Measurements from ENCODE around the gene BLCAP.
A peak's percentile ranks its signal among the peaks of the same experiment; 100 is the strongest.
"Not testable (repeated sequence)": the region's sequence is repeated elsewhere in the genome, so short reads cannot be mapped to it uniquely, and the experiment has no call there.

BLCAP gene

GRCh38 chr20:37513779-37514359, 13.8 kb downstream of the BLCAP start:
- peak; percentile 17 for DNase-seq

DNA sequence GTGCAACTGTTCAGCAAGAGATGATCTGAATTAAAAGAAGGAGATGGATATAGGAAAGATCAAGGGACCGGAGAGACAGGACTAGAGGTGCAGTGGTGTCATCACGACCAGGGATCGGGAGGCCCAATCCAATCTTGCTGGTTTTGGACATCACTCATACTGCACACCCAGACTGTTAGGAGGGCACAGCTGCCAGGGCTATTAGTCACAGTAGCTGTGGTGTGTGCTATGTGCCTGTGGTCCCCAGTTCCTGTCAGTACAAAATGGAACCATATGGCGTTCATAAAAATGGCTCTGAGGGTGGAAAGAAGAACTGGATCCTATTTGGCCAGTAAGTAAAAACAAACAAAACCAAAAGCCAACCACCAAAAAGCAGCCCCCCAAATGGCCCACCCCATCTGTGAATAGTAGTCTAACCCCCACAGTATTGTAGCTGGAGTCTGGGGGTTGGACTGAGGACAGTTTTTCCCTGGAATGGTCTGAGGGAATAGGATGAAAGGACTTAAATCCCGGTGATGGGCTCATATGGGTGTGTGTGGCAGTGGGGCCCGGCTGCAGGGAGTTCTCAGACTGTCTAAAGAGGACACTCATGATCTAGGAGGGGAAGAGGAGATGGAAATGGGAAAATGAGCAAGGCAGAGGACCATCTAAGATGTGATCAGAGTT, 15.9 kb downstream of the BLCAP start:
- peak; percentile 37 for DNase-seq

- peak; percentile 19 for DNase-seq
Measured at GRCh38 chr20:37510226-37510625, 17.4 kb downstream of the BLCAP start.

DNA sequence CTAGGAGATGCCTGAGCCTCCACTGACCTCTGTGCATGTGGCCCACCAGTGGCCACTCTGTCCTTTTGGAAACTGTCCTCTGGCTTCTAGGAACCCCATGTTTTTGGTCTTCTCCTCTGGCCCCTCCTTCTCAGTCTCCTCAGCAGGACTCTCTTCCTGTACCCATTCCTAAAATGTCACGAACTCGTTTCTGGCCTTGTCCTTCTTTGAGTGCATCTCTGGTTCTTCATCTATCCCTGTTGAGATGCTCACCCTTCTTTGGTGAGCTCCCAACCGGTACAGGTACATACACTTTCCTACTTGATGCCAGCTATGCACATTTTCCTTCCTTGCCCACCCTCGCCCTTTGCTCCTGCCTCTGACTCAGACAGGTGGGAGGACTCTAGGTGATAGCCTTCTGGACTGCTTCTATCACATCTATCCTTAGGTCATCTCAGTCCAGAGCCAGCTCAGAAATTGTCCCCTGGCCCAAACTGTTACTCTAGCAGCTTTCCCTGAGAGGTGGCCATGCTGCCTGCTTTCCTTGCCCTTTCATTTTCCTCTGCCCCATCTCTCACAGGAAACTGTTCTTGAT, 21.4 kb downstream of the BLCAP start:
- DNase-seq = no peak

DNA sequence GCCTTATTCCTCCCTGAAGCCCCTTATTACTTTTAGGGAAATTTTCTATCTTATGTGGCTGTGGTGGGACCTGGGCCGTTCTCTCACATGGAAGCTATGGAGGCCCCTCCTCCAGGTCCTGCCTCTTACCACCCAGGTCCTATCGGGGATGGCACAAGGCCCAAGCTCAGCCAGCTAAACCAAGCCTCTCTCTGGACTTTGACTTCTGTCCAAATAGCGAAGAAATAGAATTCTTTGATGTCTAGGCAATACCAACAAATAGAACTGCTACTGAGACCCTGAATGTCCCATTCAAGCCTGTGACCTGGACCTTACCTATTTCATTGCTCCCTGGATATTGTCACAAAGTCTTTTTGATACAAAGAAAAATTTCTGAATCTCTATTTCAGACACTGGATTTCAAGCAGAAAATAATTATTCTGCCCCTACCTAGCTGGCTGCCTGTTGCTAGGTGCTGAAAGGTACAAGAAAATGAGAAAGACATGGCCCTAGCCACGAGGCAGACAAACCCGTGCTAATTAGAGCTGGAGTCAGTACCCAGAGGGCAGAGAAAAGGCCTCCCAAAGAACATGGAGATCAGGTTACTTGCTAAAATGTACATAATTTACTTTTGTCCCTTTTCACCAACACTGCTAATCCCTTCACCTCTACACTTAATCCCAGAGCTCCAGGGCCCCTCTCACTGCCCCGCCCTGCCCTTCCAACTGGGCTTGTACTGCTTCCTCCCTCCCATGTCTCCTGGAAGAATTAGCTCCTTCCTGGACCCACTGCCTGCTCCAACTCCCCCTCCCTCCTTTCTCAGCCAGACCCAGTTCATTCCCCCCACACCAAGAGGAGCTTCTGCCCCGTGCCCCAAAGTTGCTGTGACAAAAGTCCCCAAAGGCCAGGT, 22.2 kb downstream of the BLCAP start:
- no peak for DNase-seq

- DNase-seq = no peak
Measured at GRCh38 chr20:37504404-37505096, 23.1 kb downstream of the BLCAP start.

DNA sequence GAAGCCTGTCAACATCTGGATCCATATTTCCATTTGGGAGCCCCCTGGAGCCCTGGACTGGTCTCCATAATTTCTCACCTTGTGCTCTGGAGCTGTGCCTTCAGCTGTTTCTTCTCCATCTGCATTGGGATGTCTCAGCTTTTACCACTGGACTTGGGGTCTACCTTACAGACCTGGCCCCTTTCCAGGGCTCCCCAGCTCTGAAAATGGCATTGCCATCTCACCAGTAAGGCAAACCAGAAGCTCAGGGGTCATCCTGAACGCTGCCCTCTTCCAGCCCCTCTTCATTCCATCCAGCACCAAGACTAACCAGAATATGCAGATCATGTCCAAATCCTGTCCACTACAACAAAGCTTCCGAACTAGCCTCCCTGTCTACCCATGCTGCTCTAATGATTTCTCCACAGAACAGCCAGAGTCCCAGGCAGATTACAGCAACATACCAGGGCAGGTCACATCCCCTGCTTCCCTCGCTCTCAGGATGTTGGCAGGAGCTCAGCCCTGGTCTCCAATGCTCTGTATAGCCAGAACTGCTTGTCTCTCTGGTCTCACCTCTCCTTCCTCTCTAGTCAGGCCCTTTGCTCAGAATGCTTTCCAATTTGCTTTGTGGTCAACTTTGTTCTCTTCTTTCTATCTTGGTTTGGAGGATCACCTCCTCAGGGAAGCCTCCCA, 24.3 kb downstream of the BLCAP start:
- DNase-seq = no peak

GRCh38 chr20:37502654-37503053, 25.0 kb downstream of the BLCAP start:
- DNase-seq = no peak

- DNase-seq = no peak
Measured at GRCh38 chr20:37501940-37502339, 25.7 kb downstream of the BLCAP start.

- DNase-seq = no peak
Measured at GRCh38 chr20:37500311-37500710, 27.4 kb downstream of the BLCAP start.

- DNase-seq = no peak
Measured at GRCh38 chr20:37498066-37498665, 29.5 kb downstream of the BLCAP start.

GRCh38 chr20:37494796-37495195, 32.9 kb downstream of the BLCAP start:
- DNase-seq = no peak

DNA sequence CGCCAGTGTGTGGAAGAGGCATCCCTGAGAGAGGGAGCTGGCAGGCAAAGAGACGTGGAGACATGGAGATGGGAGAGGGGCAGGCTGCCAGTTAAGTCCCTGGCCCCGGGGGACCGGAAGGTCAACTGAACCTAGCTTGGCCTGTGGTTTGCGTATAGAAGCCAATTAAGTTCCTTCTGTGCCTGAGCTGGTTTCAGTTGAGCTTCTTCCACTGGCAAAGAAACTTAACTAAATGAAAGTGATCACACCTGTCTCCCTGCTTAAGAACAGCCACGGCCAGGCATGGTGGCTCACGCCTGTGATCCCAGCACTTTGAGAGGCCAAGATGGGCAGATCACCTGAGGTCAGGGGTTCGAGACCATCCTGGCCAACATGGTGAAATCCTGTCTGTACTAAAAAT, 33.4 kb downstream of the BLCAP start:
- DNase-seq = no peak

- DNase-seq = no peak
Measured at GRCh38 chr20:37492945-37493344, 34.7 kb downstream of the BLCAP start.

DNA sequence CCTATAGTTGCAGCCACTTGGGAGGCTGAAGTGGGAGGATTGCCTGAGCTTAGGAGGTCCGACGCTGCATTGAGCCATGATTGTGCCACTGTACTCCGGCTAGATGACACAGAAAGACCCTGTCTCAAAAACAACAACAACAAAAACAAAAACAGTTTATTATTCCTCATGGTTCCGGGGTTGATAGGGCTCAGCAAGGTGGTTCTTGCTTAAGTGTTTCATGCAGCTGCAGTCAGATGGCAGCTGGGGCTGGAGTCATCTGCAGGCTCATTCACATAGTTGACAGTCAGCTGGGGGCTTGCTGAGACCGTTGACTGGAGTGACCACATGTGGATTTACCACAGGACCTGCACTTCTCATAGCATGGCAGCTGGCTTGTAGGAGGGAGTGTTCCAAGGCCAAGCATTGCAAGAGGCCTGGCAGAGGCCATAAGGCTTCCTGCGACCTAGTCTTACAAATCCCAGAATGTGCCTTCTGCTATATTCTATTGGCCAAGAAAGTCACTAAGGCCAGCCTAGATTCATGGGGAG, 35.5 kb downstream of the BLCAP start:
- DNase-seq = no peak

- no peak for DNase-seq
Measured at GRCh38 chr20:37490663-37491350, 36.9 kb downstream of the BLCAP start.

DNA sequence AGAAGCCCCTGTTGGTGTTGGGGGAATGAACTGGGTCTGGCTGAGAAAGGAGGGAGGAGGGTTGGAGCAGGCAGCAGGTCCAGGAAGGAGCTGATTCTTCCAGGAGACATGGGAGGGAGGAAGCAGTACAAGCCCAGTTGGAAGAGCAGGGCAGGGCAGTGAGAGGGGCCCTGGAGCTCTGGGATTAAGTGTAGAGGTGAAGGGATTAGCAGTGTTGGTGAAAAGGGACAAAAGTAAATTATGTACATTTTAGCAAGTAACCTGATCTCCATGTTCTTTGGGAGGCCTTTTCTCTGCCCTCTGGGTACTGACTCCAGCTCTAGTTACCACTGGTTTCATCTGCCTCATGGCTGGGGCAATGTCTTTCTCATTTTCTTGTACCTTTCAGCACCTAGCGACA, 41.5 kb downstream of the BLCAP start:
- DNase-seq = not testable (repeated sequence)

DNA sequence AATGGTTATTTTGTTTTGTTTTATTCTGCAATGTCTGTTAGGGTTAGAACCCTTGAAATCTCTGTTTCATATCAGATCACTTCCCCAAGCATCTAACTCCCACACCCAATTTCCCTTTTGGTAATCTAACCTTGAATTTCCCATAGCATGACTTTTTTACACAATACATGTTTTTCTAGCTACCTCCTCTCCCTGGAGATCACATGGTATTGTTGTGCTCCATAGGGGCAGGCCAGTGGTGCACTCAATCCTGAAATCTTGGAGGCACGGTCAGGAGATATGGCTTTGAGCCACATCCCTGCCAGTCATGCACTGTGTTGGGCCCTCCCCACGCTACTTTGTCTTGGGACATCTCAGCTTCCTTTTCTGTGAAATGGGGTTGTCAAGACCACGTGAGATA, 43.3 kb downstream of the BLCAP start:
- DNase-seq = no peak

DNA sequence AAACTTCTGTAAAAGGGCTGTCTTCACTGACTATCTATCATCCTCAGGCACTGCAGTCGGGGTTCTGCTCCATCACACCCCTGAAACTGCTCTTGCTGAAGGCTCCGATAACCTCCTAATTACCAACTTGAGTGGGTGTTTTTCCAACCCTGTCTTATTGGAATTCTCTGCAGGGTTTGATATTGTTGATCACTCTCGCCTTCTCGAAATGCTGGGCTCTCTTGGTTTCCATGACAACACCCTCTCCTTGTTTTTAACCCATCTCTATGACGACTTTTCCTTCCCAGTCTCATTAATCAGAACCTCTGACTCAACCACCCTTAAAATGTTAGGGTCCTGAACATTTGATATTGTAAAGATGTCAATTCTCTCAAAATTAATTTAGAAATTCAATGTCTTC, 46.1 kb downstream of the BLCAP start:
- no peak for DNase-seq

DNA sequence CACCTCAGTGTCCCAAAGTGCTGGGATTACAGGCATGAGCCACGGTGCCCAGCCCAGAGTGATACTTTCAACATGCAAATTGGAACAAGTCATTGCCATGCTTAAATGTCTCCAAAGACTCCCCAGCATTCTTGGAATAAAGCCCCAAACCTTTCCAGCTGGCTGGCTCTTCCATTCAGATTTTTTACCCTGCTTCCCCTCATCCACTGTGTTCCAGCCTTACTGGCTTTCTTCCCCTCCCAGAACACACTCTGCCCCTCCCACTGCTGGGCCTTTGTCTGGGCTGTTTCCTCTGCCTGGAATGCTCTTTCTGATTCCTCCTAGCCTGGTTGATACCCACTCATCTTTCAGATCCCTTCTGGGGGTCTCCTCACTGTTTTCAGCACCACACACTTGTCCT, 46.8 kb downstream of the BLCAP start:
- no peak for DNase-seq

Measured in activated effector memory CD4-positive, alpha-beta T cell treated with anti-CD3 and anti-CD28 coated beads, Interleukin-2, amount 50 U/mL, for 16 hours (primary cell).